Endothelial cell of umbilical vein (primary cell): ENCODE results near the gene CELF2. TPM values are rescaled to one million over a fixed set of nuclear protein-coding genes. Genes with fewer than 3 reads are reported as not detected.

Experiments used
- BruUV-seq: library from RNA; stranded (reverse); fragments of 400-500 nt; replicated peaks from 2 replicates; lab custom pipeline; 2021; lab: Mats Ljungman, UMichigan
- CTCF ChIA-PET: fragments of 300-600, 350-600 bp; sonication (Branson Sonifier 250); formaldehyde crosslinking; loops from one replicate; lab custom pipeline; 2021; ENCODE audit warnings: antibody characterized with exemption, inconsistent platforms; lab: Charles Lee
- POLR2A ChIA-PET: fragments of 300-600, 350-600 bp; sonication (Branson Sonifier 250); formaldehyde crosslinking; loops from one replicate; lab custom pipeline; 2021; ENCODE audit warnings: antibody characterized with exemption, inconsistent platforms; lab: Charles Lee
- DNase-seq: peaks from one replicate; pipeline ENCODE4 v3.0.0-alpha.2; 2011; ENCODE audit warnings: low read depth, low spot score
- FAIRE-seq: peaks from 2 replicates; lab custom pipeline; 2011; peaks lifted over from hg19 to GRCh38; lab: Jason Lieb, UNC
- H2AFZ ChIP-seq: 2 replicates; pipeline ENCODE4 v1.6.0; 2012; ENCODE audit warnings: low read depth, low read length, control low read depth, inconsistent platforms
- H3K27ac ChIP-seq: 2 replicates; pipeline ENCODE4 v1.5.1; 2011; ENCODE audit warnings: low read depth, mild to moderate bottlenecking, control low read depth, low read length, moderate library complexity; ENCODE audit not compliant: insufficient read depth
- H3K27me3 ChIP-seq, 2 experiments: 2 replicates each; pipeline versions ENCODE4 v1.6.0 to v1.6.1; 2011; ENCODE audit warnings: low read length in 2 of 2, mixed read lengths in 1 of 2; ENCODE audit not compliant: control insufficient read depth in 2 of 2, insufficient read depth in 2 of 2
- H3K36me3 ChIP-seq, 2 experiments: 2 replicates in 1 of 2; 3 replicates in 1 of 2; pipeline ENCODE4 v1.5.1; 2011; ENCODE audit warnings: low read length in 2 of 2, mild to moderate bottlenecking in 1 of 2, moderate library complexity in 1 of 2; ENCODE audit not compliant: control insufficient read depth in 2 of 2, insufficient read depth in 2 of 2; ENCODE audit errors: extremely low read depth in 1 of 2
- H3K4me1 ChIP-seq: 3 replicates; pipeline ENCODE4 v1.5.1; 2011; ENCODE audit warnings: mild to moderate bottlenecking, low read length; ENCODE audit not compliant: control insufficient read depth, insufficient read depth; ENCODE audit errors: extremely low read depth
- H3K4me2 ChIP-seq: 2 replicates; pipeline ENCODE4 v1.6.1; 2011; ENCODE audit warnings: low read length, control low read depth, mixed read lengths; ENCODE audit not compliant: insufficient read depth
- H3K4me3 ChIP-seq, 3 experiments: fragments of 200-600 bp in 1 of 3; sonication (generic), shearing (Covaris generic) in 1 of 3; replicated peaks in 1 of 3; 2 replicates each; pipeline ENCODE4 v1.5.1; 2011 to 2016; ENCODE audit warnings: control low read depth in 3 of 3, low read length in 3 of 3, mild to moderate bottlenecking in 2 of 3, inconsistent platforms in 1 of 3, low read depth in 1 of 3, moderate library complexity in 1 of 3; ENCODE audit not compliant: insufficient read depth in 1 of 3
- H3K79me2 ChIP-seq: 2 replicates; pipeline ENCODE4 v1.6.0; 2012; ENCODE audit warnings: low read length, inconsistent platforms; ENCODE audit not compliant: control insufficient read depth, insufficient read depth
- H3K9ac ChIP-seq: replicated peaks from 2 replicates; pipeline ENCODE3; 2011; ENCODE audit warnings: low read length, control low read depth; ENCODE audit not compliant: insufficient read depth; ENCODE audit errors: extremely low read depth
- H3K9me1 ChIP-seq: replicated peaks from 3 replicates; pipeline ENCODE4 v1.6.0; 2011; ENCODE audit warnings: mild to moderate bottlenecking, low read length; ENCODE audit not compliant: control insufficient read depth, insufficient read depth; ENCODE audit errors: extremely low read depth
- H3K9me3 ChIP-seq: replicated peaks from 2 replicates; pipeline ENCODE4 v1.5.1; 2012; ENCODE audit warnings: low read length, inconsistent platforms; ENCODE audit not compliant: control insufficient read depth, insufficient read depth
- H4K20me1 ChIP-seq: replicated peaks from 2 replicates; pipeline ENCODE3; 2011; ENCODE audit warnings: mild to moderate bottlenecking, low read length; ENCODE audit not compliant: control insufficient read depth, insufficient read depth; ENCODE audit errors: extremely low read depth
- EZH2 ChIP-seq: IDR thresholded peaks from 2 replicates; pipeline ENCODE4 v1.6.1; 2012; ENCODE audit warnings: borderline replicate concordance, low read depth, mild to moderate bottlenecking, moderate library complexity, low read length, inconsistent platforms; ENCODE audit not compliant: severe bottlenecking
- GATA2 ChIP-seq: IDR thresholded peaks from 2 replicates; pipeline ENCODE4 v1.7.0; 2011; ENCODE audit warnings: low read depth, mild to moderate bottlenecking, moderate library complexity, mixed read lengths, low read length; ENCODE audit not compliant: insufficient read length, insufficient read depth
- JUN ChIP-seq: IDR thresholded peaks from 2 replicates; pipeline ENCODE4 v1.6.1; 2011; ENCODE audit warnings: borderline replicate concordance, low read depth; ENCODE audit not compliant: insufficient read length, insufficient read depth
- MYC ChIP-seq: IDR thresholded peaks from one replicate; pipeline ENCODE4 v1.6.1; 2011; ENCODE audit warnings: mild to moderate bottlenecking, low read depth, low read length
- POLR2A ChIP-seq: IDR thresholded peaks from 2 replicates; pipeline ENCODE4 v1.6.1; 2012; ENCODE audit warnings: low read depth, mild to moderate bottlenecking, control low read depth, low read length
- POLR2AphosphoS5 ChIP-seq: IDR thresholded peaks from 2 replicates; pipeline ENCODE4 v1.6.1; 2012; ENCODE audit warnings: low read depth, mild to moderate bottlenecking, control low read depth, low read length, moderate library complexity; ENCODE audit not compliant: insufficient read depth
- dilution Hi-C: fragments of 300-500 bp; cut with MboI; formaldehyde crosslinking; loops from one replicate; pipeline ENCODE4 v1.15.0; 2019; ENCODE audit warnings: low sequenced_read_pairs; ENCODE audit not compliant: extremely low pct_ligation_motif_present
- intact Hi-C: fragments of 100-400 bp; cut with micrococcal nuclease; formaldehyde crosslinking; loops from one replicate; pipeline ENCODE4 v1.10.0; 2022
- polyA plus RNA-seq, 4 experiments: library from polyadenylated mRNA; depleted of rRNA in 3 of 4; stranded (reverse) in 3 of 4; unstranded in 1 of 4; fragments of >200 nt; gene quantifications; 2 replicates each; pipeline versions ENCODE4 v1.2.1 to v1.2.3, GENCODE V29; 2011 to 2012; ENCODE audit warnings: missing spikeins in 1 of 4
- total RNA-seq: library from RNA; stranded (reverse); gene quantifications from 2 replicates; pipeline ENCODE4 v1.2.3, GENCODE V29; 2021
- TF ChIP-seq, protein P1 (sequence below), 2 donors: IDR thresholded peaks; 1 replicate in 1 of 2; 2 replicates in 1 of 2; pipeline ENCODE4 v1.5.1; 2011; ENCODE audit warnings: low read length in 2 of 2, mild to moderate bottlenecking in 2 of 2, moderate library complexity in 2 of 2, control low read depth in 1 of 2, inconsistent platforms in 1 of 2, low read depth in 1 of 2; ENCODE audit not compliant: insufficient read depth in 1 of 2; ENCODE audit errors: extremely low read depth in 1 of 2
- TF ChIP-seq, protein P2 (sequence below): IDR thresholded peaks from 2 replicates; pipeline ENCODE4 v1.6.1; 2011; ENCODE audit not compliant: insufficient read depth, insufficient read length

Gene CELF2
- total and polyA plus RNA-seq, 2 donors (not counting 3 experiments of a cell fraction or from before 2014, with no cell fraction given): 21.6 to 42.6 TPM

DNA sequence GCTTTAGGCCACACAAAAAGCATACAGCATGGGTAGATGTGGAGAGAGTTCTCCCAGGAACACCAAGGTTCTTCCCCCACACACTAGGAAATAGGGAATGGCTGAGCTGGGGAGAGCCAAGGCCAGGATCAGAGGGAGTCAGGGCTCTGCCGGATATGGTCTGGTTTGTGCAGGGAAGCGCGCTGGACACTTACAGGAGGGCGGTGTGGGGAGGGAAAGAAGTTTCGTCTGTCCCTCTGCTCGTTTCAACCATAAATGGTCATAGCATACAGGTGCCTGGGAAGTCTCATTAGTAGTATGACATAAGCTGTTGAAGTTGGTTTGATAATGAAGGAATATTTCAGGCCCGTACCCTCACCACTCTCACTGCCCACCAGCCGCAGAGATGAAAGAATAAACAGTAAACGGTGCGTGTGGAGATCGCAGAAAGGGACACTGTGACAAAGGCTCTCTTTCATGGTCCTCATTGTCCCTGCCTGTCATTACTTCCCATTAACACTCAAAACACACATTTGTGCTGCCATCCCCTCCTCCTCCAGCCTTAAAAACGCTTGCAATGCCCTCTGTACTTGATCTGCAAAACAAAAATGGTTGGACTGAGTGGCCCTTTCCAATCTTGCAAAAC, 207.2 kb downstream of the CELF2 start:
- POLR2A ChIA-PET: no interaction called here
- Histone ChIP-seq H4K20me1 (no peaks in the 10 kb centered on the region), H3K9me1 (no peaks in the 10 kb centered on the region), H3K9ac (no peak overlapping the region), H3K4me3 (no peak overlapping the region), H3K79me2 (no peaks in the 10 kb centered on the region), H3K9me3 (no peaks in the 10 kb centered on the region), H3K36me3 (no peaks in the 10 kb centered on the region), H3K4me2 (no peak overlapping the region), H2AFZ (no peak overlapping the region), H3K27ac (no peak overlapping the region), H3K27me3 (no peaks in the 10 kb centered on the region), H3K4me1 (no peaks in the 10 kb centered on the region)
- dilution Hi-C loops (no loop called here), intact Hi-C loops (no loop called here)
- no peak for DNase-seq
- FAIRE-seq: no peak
- CTCF ChIA-PET: no interaction called here
- BruUV-seq: no TSS peak
- no peak for TF ChIP-seq EZH2
- no peak for TF ChIP-seq POLR2AphosphoS5
- TF ChIP-seq JUN: no peak

DNA sequence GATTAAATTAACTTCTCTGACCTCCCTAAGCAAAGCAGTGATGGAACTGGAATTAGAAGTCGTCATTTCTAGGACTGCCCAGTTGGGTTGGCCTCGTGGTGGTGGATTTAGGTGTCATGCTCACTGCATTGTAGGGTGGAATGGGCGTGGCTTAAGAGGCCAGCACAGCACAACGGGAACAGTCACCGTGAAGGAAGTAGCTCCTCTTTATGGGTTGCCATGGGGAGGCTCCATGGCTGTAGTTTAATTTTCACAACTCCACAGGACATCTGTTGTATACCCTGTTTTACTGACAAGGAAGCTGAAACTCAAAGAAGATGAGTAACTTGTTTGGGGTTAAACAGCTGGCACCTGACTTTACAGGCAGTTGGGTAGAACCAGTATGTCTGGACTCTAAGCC, 208.3 kb downstream of the CELF2 start:
- no peaks in the 10 kb centered on the region for H3K36me3 ChIP-seq
- H3K27me3 ChIP-seq: no peaks in the 10 kb centered on the region
- H3K9me1 ChIP-seq: no peaks in the 10 kb centered on the region
- no peaks in the 10 kb centered on the region for H3K4me1 ChIP-seq
- intact Hi-C loops: no loop called here
- no peaks in the 10 kb centered on the region for H3K79me2 ChIP-seq
- FAIRE-seq (no peak), DNase-seq (no peak)
- no peak overlapping the region for H3K4me3 ChIP-seq
- no TSS peak for BruUV-seq
- ChIA-PET CTCF (no interaction called here), POLR2A (no interaction called here)
- no peak overlapping the region for H3K27ac ChIP-seq
- H3K9ac ChIP-seq: no peak overlapping the region
- no peak overlapping the region for H2AFZ ChIP-seq
- no peak overlapping the region for H3K4me2 ChIP-seq
- H4K20me1 ChIP-seq: no peaks in the 10 kb centered on the region
- TF ChIP-seq GATA2: no peak
- TF ChIP-seq, protein P1, sequence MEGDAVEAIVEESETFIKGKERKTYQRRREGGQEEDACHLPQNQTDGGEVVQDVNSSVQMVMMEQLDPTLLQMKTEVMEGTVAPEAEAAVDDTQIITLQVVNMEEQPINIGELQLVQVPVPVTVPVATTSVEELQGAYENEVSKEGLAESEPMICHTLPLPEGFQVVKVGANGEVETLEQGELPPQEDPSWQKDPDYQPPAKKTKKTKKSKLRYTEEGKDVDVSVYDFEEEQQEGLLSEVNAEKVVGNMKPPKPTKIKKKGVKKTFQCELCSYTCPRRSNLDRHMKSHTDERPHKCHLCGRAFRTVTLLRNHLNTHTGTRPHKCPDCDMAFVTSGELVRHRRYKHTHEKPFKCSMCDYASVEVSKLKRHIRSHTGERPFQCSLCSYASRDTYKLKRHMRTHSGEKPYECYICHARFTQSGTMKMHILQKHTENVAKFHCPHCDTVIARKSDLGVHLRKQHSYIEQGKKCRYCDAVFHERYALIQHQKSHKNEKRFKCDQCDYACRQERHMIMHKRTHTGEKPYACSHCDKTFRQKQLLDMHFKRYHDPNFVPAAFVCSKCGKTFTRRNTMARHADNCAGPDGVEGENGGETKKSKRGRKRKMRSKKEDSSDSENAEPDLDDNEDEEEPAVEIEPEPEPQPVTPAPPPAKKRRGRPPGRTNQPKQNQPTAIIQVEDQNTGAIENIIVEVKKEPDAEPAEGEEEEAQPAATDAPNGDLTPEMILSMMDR (IDR thresholded peaks at IDR 0.05; ENCODE audit: extremely low read depth in 1 of 2, insufficient read depth in 1 of 2, low read depth in 1 of 2, low read length in 2 of 2): no peak
- TF ChIP-seq JUN: no peak
- TF ChIP-seq MYC: no peak
- TF ChIP-seq EZH2: no peak
- TF ChIP-seq POLR2A: no peak
- TF ChIP-seq, protein P2, sequence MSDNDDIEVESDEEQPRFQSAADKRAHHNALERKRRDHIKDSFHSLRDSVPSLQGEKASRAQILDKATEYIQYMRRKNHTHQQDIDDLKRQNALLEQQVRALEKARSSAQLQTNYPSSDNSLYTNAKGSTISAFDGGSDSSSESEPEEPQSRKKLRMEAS: no peak
- H3K9me3 ChIP-seq: no peaks in the 10 kb centered on the region
- dilution Hi-C loops: no loop called here
